Smooth muscle cell (in vitro differentiated cells): ENCODE data around the gene ZNF219. TPM values are rescaled to one million over a fixed set of nuclear protein-coding genes. Genes with fewer than 3 reads are reported as not detected.

Experiments used
- DNase-seq: peaks from one replicate; lab custom pipeline; 2025; ENCODE audit not compliant: unreplicated experiment; lab: John Stamatoyannopoulos, UW
- H2AFZ ChIP-seq: fragments of 200-600 bp; sonication (generic); 2 replicates; pipeline ENCODE4 v1.6.0; 2016; ENCODE audit warnings: antibody characterized with exemption, low read depth, mild to moderate bottlenecking
- H3F3A ChIP-seq: fragments of 200-600 bp; sonication (generic); 2 replicates; pipeline ENCODE4 v1.6.0; 2017; ENCODE audit warnings: antibody characterized with exemption, low read depth
- H3K27ac ChIP-seq: fragments of 200-600 bp; sonication (generic); 2 replicates; pipeline ENCODE4 v1.5.1; 2016; ENCODE audit warnings: low read depth, mild to moderate bottlenecking
- H3K27me3 ChIP-seq: fragments of 200-600 bp; sonication (generic); 2 replicates; pipeline ENCODE4 v1.6.1; 2016; ENCODE audit warnings: low read depth, mild to moderate bottlenecking
- H3K36me3 ChIP-seq: fragments of 200-600 bp; sonication (generic); 2 replicates; pipeline ENCODE4 v1.5.1; 2016; ENCODE audit warnings: low read depth
- H3K4me1 ChIP-seq: fragments of 200-600 bp; sonication (generic); 2 replicates; pipeline ENCODE4 v1.5.1; 2016; ENCODE audit warnings: low read depth
- H3K4me2 ChIP-seq: fragments of 200-600 bp; sonication (generic); 2 replicates; pipeline ENCODE4 v1.6.0; 2016; ENCODE audit warnings: mild to moderate bottlenecking
- H3K4me3 ChIP-seq: fragments of 200-600 bp; sonication (generic); 2 replicates; pipeline ENCODE4 v1.5.1; 2016; ENCODE audit warnings: mild to moderate bottlenecking
- H3K79me2 ChIP-seq: fragments of 200-600 bp; sonication (generic); 2 replicates; pipeline ENCODE4 v1.6.0; 2016; ENCODE audit warnings: low read depth, mild to moderate bottlenecking
- H3K9ac ChIP-seq: fragments of 200-600 bp; sonication (generic); 2 replicates; pipeline ENCODE4 v1.6.0; 2016; ENCODE audit warnings: low read depth
- H3K9me3 ChIP-seq: fragments of 200-600 bp; sonication (generic); replicated peaks from 2 replicates; pipeline ENCODE4 v1.5.1; 2016; ENCODE audit warnings: low read depth
- H4K20me1 ChIP-seq: fragments of 200-600 bp; sonication (generic); 2 replicates; pipeline ENCODE4 v1.6.0; 2016; ENCODE audit warnings: low read depth
- WGBS: methylation state at CpG from one replicate; pipeline ENCODE4 v1.1.7; 2016; ENCODE audit warnings: low lambda C conversion rate; 5-methylcytosine and 5-hydroxymethylcytosine counted together
- polyA plus RNA-seq: library from polyadenylated mRNA; unstranded; fragments of >200 nt; fragmentation: Nextera tagmentation; extraction: Ambion mirVana; gene quantifications from 2 replicates; pipeline ENCODE4 v1.2.1, GENCODE V29; 2016
- total RNA-seq: library from RNA; depleted of rRNA; stranded (reverse); fragments of >200 nt; gene quantifications from 2 replicates; pipeline ENCODE4 v1.2.3, GENCODE V29; 2014
- TF ChIP-seq, protein P1 (sequence below): fragments of 200-600 bp; sonication (generic); IDR thresholded peaks from 2 replicates; pipeline ENCODE4 v1.5.1; 2017; ENCODE audit warnings: borderline replicate concordance, mild to moderate bottlenecking, antibody characterized with exemption; ENCODE audit not compliant: insufficient read depth, poor library complexity, severe bottlenecking

Gene ZNF219
- total and polyA plus RNA-seq, 2 experiments from 2014 or later = 8.8 to 10.0 TPM

DNA sequence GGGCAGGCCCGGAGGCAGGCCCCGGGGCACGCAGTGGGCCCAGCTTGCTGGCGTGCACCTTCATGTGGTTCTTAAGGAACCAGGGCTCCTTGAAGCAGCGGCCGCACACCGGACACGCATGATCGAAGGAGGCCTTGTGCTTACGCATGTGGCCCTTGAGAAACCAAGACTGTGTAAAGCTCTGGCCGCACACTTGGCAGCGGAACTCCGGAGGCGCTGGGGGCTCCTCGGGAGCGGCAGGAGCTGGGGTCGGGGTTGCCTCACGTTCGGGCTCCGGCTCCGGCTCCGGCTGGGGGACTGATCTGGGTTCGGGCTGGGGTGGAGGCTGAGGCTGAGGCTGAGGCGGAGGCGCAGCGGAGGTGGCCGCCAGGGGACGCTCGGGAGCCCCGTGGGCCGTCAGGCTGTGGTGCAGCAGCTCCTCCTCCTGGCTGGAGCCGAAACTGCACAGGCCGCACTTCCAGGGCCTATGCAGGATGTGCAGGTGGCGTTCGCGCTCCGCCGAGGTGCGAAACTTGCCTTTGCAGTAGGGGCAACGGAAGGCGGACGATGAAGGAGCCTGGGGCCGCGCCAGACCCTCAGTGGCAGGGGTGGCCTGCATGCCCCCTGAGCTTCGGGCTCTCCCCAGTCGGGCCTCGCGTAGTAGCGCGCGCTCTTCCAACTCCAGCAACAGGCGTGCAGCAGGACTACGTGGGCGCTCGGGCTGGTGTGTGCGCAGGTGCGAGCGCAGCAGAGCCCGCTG lies 6.0 kb downstream of the ZNF219 start:
- H4K20me1 ChIP-seq = peaks cover 36% of the 10 kb centered on the region
- no peak overlapping the region for H3K4me2 ChIP-seq
- no peaks in the 10 kb centered on the region for H3K36me3 ChIP-seq
- no peak overlapping the region for H3K27ac ChIP-seq
- peak; percentile 54 for DNase-seq
- H3K27me3 ChIP-seq = no peaks in the 10 kb centered on the region
- TF ChIP-seq, protein P1, sequence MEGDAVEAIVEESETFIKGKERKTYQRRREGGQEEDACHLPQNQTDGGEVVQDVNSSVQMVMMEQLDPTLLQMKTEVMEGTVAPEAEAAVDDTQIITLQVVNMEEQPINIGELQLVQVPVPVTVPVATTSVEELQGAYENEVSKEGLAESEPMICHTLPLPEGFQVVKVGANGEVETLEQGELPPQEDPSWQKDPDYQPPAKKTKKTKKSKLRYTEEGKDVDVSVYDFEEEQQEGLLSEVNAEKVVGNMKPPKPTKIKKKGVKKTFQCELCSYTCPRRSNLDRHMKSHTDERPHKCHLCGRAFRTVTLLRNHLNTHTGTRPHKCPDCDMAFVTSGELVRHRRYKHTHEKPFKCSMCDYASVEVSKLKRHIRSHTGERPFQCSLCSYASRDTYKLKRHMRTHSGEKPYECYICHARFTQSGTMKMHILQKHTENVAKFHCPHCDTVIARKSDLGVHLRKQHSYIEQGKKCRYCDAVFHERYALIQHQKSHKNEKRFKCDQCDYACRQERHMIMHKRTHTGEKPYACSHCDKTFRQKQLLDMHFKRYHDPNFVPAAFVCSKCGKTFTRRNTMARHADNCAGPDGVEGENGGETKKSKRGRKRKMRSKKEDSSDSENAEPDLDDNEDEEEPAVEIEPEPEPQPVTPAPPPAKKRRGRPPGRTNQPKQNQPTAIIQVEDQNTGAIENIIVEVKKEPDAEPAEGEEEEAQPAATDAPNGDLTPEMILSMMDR = peak; percentile 100
- 61% methylated on average over 58 of the region's 59 CpGs for WGBS
- no peak overlapping the region for H3K4me3 ChIP-seq
- H3K9me3 ChIP-seq = no peaks in the 10 kb centered on the region
- H3K79me2 ChIP-seq = no peaks in the 10 kb centered on the region
- H2AFZ ChIP-seq = no peak overlapping the region
- H3K4me1 ChIP-seq = peaks cover 42% of the 10 kb centered on the region
- peaks cover 59% of the 10 kb centered on the region for H3F3A ChIP-seq
- H3K9ac ChIP-seq = no peak overlapping the region

DNA sequence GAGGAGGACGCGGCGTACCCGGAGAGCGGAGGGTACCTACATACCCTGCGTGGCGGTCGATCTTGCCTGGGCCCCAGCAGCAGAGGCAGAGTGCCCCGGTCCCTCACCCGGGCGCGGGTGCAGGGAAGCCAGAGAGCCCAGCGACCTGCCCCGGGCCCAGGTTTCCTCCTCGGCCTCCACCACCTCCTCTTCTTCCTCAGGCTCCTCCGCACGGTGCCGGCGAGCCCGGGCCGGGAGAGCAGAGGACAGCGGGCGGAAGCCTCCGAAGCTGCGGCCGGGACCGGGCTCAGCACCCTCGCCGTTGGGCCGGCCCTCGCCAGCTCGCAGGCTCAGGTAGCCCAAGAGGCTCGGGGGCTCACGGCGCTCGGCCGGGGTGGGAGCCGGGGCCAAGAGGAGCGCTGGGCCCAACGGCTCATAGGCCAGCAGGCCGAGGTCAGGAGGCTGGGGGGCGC lies 6.6 kb downstream of the ZNF219 start:
- TF ChIP-seq, protein P1 = no peak
- 95% methylated on average over 42 of the region's 42 CpGs for WGBS

GRCh38 chr14:21090940-21091663 lies 7.4 kb downstream of the ZNF219 start:
- no peaks in the 10 kb centered on the region for H3K36me3 ChIP-seq
- TF ChIP-seq, protein P1 = no peak
- H3K4me3 ChIP-seq = no peak overlapping the region
- H3K4me1 ChIP-seq = peaks cover 28% of the 10 kb centered on the region
- peaks cover 61% of the 10 kb centered on the region for H3F3A ChIP-seq
- DNase-seq = no peak
- 94% methylated on average over 44 of the region's 45 CpGs for WGBS
- H3K9me3 ChIP-seq = no peaks in the 10 kb centered on the region
- no peaks in the 10 kb centered on the region for H3K79me2 ChIP-seq
- no peaks in the 10 kb centered on the region for H3K27me3 ChIP-seq
- H2AFZ ChIP-seq = no peak overlapping the region
- peaks cover 35% of the 10 kb centered on the region for H4K20me1 ChIP-seq
- H3K9ac ChIP-seq = no peak overlapping the region
- peak overlapping the region; percentile 11 for H3K27ac ChIP-seq
- no peak overlapping the region for H3K4me2 ChIP-seq

More for the DNA sequence above, 6.6 kb downstream of the ZNF219 start:
- H3K79me2 ChIP-seq = no peaks in the 10 kb centered on the region
- peaks cover 60% of the 10 kb centered on the region for H3F3A ChIP-seq
- H3K36me3 ChIP-seq = no peaks in the 10 kb centered on the region
- H2AFZ ChIP-seq = no peak overlapping the region
- H4K20me1 ChIP-seq = peaks cover 39% of the 10 kb centered on the region
- DNase-seq = no peak
- peaks cover 36% of the 10 kb centered on the region for H3K4me1 ChIP-seq
- H3K27me3 ChIP-seq = no peaks in the 10 kb centered on the region
- no peak overlapping the region for H3K27ac ChIP-seq
- H3K4me3 ChIP-seq = no peak overlapping the region
- no peak overlapping the region for H3K9ac ChIP-seq
- no peak overlapping the region for H3K4me2 ChIP-seq
- H3K9me3 ChIP-seq = no peaks in the 10 kb centered on the region
